RPMI7951 (cell line): Measurements from ENCODE around the gene PPA2. TPM values are rescaled to one million over a fixed set of nuclear protein-coding genes. Genes with fewer than 3 reads are reported as not detected.

Experiments
- DNase-seq: peaks from one replicate; pipeline ENCODE4 v3.0.0-alpha.2; 2012; ENCODE audit warnings: low read depth
- total RNA-seq: library from RNA; depleted of rRNA; stranded (reverse); fragments of >200 nt; shearing (Covaris generic); gene quantifications from 2 replicates; pipeline ENCODE4 v1.2.3, GENCODE V29; 2014

PPA2 gene
- total RNA-seq, 1 experiment from 2014 or later: 98.8 TPM

- no peak for DNase-seq
Measured at GRCh38 chr4:105392858-105393257, 81.0 kb downstream of the PPA2 start.

- DNase-seq: no peak
Measured at GRCh38 chr4:105389167-105389566, 84.7 kb downstream of the PPA2 start.

- DNase-seq: no peak
Measured at GRCh38 chr4:105387466-105387865, 86.4 kb downstream of the PPA2 start.

- DNase-seq: no peak
Measured at GRCh38 chr4:105386012-105386411, 87.8 kb downstream of the PPA2 start.

GRCh38 chr4:105374071-105374470 lies 99.8 kb downstream of the PPA2 start:
- DNase-seq: no peak

GRCh38 chr4:105373324-105373723 lies 100.5 kb downstream of the PPA2 start:
- no peak for DNase-seq

- DNase-seq: no peak
Measured at GRCh38 chr4:105369988-105370387, 103.9 kb downstream of the PPA2 start.

- DNase-seq: no peak
Measured at GRCh38 chr4:105361053-105361452, 112.8 kb downstream of the PPA2 start.

- no peak for DNase-seq
Measured at GRCh38 chr4:105357258-105357980, 116.4 kb downstream of the PPA2 start.

GRCh38 chr4:105356194-105356593 lies 117.7 kb downstream of the PPA2 start:
- DNase-seq: no peak

GRCh38 chr4:105352826-105353225 lies 121.0 kb downstream of the PPA2 start:
- peak; percentile 50 for DNase-seq

GRCh38 chr4:105351861-105352260 lies 122.0 kb downstream of the PPA2 start:
- no peak for DNase-seq

- no peak for DNase-seq
Measured at GRCh38 chr4:105350859-105351490, 122.9 kb downstream of the PPA2 start.

GRCh38 chr4:105348719-105349118 lies 125.1 kb downstream of the PPA2 start:
- DNase-seq: no peak

- no peak for DNase-seq
Measured at GRCh38 chr4:105346869-105347268, 127.0 kb downstream of the PPA2 start.

- no peak for DNase-seq
Measured at GRCh38 chr4:105345838-105346237, 128.0 kb downstream of the PPA2 start.

- no peak for DNase-seq
Measured at GRCh38 chr4:105345358-105345757, 128.5 kb downstream of the PPA2 start.

GRCh38 chr4:105344141-105344540 lies 129.7 kb downstream of the PPA2 start:
- DNase-seq: no peak

GRCh38 chr4:105343146-105343931 lies 130.5 kb downstream of the PPA2 start:
- no peak for DNase-seq

- DNase-seq: no peak
Measured at GRCh38 chr4:105329081-105329480, 144.8 kb downstream of the PPA2 start.

- no peak for DNase-seq
Measured at GRCh38 chr4:105327956-105328355, 145.9 kb downstream of the PPA2 start.

GRCh38 chr4:105327222-105327621 lies 146.6 kb downstream of the PPA2 start:
- no peak for DNase-seq
